Endothelial cell of umbilical vein (primary cell): ENCODE data around the gene ATP10A. TPM values are rescaled to one million over a fixed set of nuclear protein-coding genes. Genes with fewer than 3 reads are reported as not detected.

Source experiments
- BruUV-seq: library from RNA; stranded (reverse); fragments of 400-500 nt; replicated peaks from 2 replicates; lab custom pipeline; 2021; lab: Mats Ljungman, UMichigan
- CTCF ChIA-PET: fragments of 300-600, 350-600 bp; sonication (Branson Sonifier 250); formaldehyde crosslinking; loops from one replicate; lab custom pipeline; 2021; ENCODE audit warnings: antibody characterized with exemption, inconsistent platforms; lab: Charles Lee
- POLR2A ChIA-PET: fragments of 300-600, 350-600 bp; sonication (Branson Sonifier 250); formaldehyde crosslinking; loops from one replicate; lab custom pipeline; 2021; ENCODE audit warnings: antibody characterized with exemption, inconsistent platforms; lab: Charles Lee
- DNase-seq: peaks from one replicate; pipeline ENCODE4 v3.0.0-alpha.2; 2011; ENCODE audit warnings: low read depth, low spot score
- FAIRE-seq: peaks from 2 replicates; lab custom pipeline; 2011; peaks lifted over from hg19 to GRCh38; lab: Jason Lieb, UNC
- H2AFZ ChIP-seq: 2 replicates; pipeline ENCODE4 v1.6.0; 2012; ENCODE audit warnings: low read depth, low read length, control low read depth, inconsistent platforms
- H3K27ac ChIP-seq: 2 replicates; pipeline ENCODE4 v1.5.1; 2011; ENCODE audit warnings: low read depth, mild to moderate bottlenecking, control low read depth, low read length, moderate library complexity; ENCODE audit not compliant: insufficient read depth
- H3K27me3 ChIP-seq, 2 experiments: 2 replicates each; pipeline versions ENCODE4 v1.6.0 to v1.6.1; 2011; ENCODE audit warnings: low read length in 2 of 2, mixed read lengths in 1 of 2; ENCODE audit not compliant: control insufficient read depth in 2 of 2, insufficient read depth in 2 of 2
- H3K36me3 ChIP-seq, 2 experiments: 2 replicates in 1 of 2; 3 replicates in 1 of 2; pipeline ENCODE4 v1.5.1; 2011; ENCODE audit warnings: low read length in 2 of 2, mild to moderate bottlenecking in 1 of 2, moderate library complexity in 1 of 2; ENCODE audit not compliant: control insufficient read depth in 2 of 2, insufficient read depth in 2 of 2; ENCODE audit errors: extremely low read depth in 1 of 2
- H3K4me1 ChIP-seq: 3 replicates; pipeline ENCODE4 v1.5.1; 2011; ENCODE audit warnings: mild to moderate bottlenecking, low read length; ENCODE audit not compliant: control insufficient read depth, insufficient read depth; ENCODE audit errors: extremely low read depth
- H3K4me2 ChIP-seq: 2 replicates; pipeline ENCODE4 v1.6.1; 2011; ENCODE audit warnings: low read length, control low read depth, mixed read lengths; ENCODE audit not compliant: insufficient read depth
- H3K4me3 ChIP-seq, 3 experiments: fragments of 200-600 bp in 1 of 3; sonication (generic), shearing (Covaris generic) in 1 of 3; replicated peaks in 1 of 3; 2 replicates each; pipeline ENCODE4 v1.5.1; 2011 to 2016; ENCODE audit warnings: control low read depth in 3 of 3, low read length in 3 of 3, mild to moderate bottlenecking in 2 of 3, inconsistent platforms in 1 of 3, low read depth in 1 of 3, moderate library complexity in 1 of 3; ENCODE audit not compliant: insufficient read depth in 1 of 3
- H3K79me2 ChIP-seq: 2 replicates; pipeline ENCODE4 v1.6.0; 2012; ENCODE audit warnings: low read length, inconsistent platforms; ENCODE audit not compliant: control insufficient read depth, insufficient read depth
- H3K9ac ChIP-seq: replicated peaks from 2 replicates; pipeline ENCODE3; 2011; ENCODE audit warnings: low read length, control low read depth; ENCODE audit not compliant: insufficient read depth; ENCODE audit errors: extremely low read depth
- H3K9me1 ChIP-seq: replicated peaks from 3 replicates; pipeline ENCODE4 v1.6.0; 2011; ENCODE audit warnings: mild to moderate bottlenecking, low read length; ENCODE audit not compliant: control insufficient read depth, insufficient read depth; ENCODE audit errors: extremely low read depth
- H3K9me3 ChIP-seq: replicated peaks from 2 replicates; pipeline ENCODE4 v1.5.1; 2012; ENCODE audit warnings: low read length, inconsistent platforms; ENCODE audit not compliant: control insufficient read depth, insufficient read depth
- H4K20me1 ChIP-seq: replicated peaks from 2 replicates; pipeline ENCODE3; 2011; ENCODE audit warnings: mild to moderate bottlenecking, low read length; ENCODE audit not compliant: control insufficient read depth, insufficient read depth; ENCODE audit errors: extremely low read depth
- EZH2 ChIP-seq: IDR thresholded peaks from 2 replicates; pipeline ENCODE4 v1.6.1; 2012; ENCODE audit warnings: borderline replicate concordance, low read depth, mild to moderate bottlenecking, moderate library complexity, low read length, inconsistent platforms; ENCODE audit not compliant: severe bottlenecking
- FOS ChIP-seq: IDR thresholded peaks from 2 replicates; pipeline ENCODE4 v1.6.1; 2011; ENCODE audit warnings: mild to moderate bottlenecking, low read length, moderate library complexity, borderline replicate concordance; ENCODE audit not compliant: insufficient read depth
- GATA2 ChIP-seq: IDR thresholded peaks from 2 replicates; pipeline ENCODE4 v1.7.0; 2011; ENCODE audit warnings: low read depth, mild to moderate bottlenecking, moderate library complexity, mixed read lengths, low read length; ENCODE audit not compliant: insufficient read length, insufficient read depth
- JUN ChIP-seq: IDR thresholded peaks from 2 replicates; pipeline ENCODE4 v1.6.1; 2011; ENCODE audit warnings: borderline replicate concordance, low read depth; ENCODE audit not compliant: insufficient read length, insufficient read depth
- MAX ChIP-seq: IDR thresholded peaks from 2 replicates; pipeline ENCODE4 v1.6.1; 2011; ENCODE audit not compliant: insufficient read depth, insufficient read length
- MYC ChIP-seq: IDR thresholded peaks from one replicate; pipeline ENCODE4 v1.6.1; 2011; ENCODE audit warnings: mild to moderate bottlenecking, low read depth, low read length
- POLR2A ChIP-seq: IDR thresholded peaks from 2 replicates; pipeline ENCODE4 v1.6.1; 2012; ENCODE audit warnings: low read depth, mild to moderate bottlenecking, control low read depth, low read length
- POLR2AphosphoS5 ChIP-seq: IDR thresholded peaks from 2 replicates; pipeline ENCODE4 v1.6.1; 2012; ENCODE audit warnings: low read depth, mild to moderate bottlenecking, control low read depth, low read length, moderate library complexity; ENCODE audit not compliant: insufficient read depth
- dilution Hi-C: fragments of 300-500 bp; cut with MboI; formaldehyde crosslinking; loops from one replicate; pipeline ENCODE4 v1.15.0; 2019; ENCODE audit warnings: low sequenced_read_pairs; ENCODE audit not compliant: extremely low pct_ligation_motif_present
- intact Hi-C: fragments of 100-400 bp; cut with micrococcal nuclease; formaldehyde crosslinking; loops from one replicate; pipeline ENCODE4 v1.10.0; 2022
- polyA plus RNA-seq, 4 experiments: library from polyadenylated mRNA; depleted of rRNA in 3 of 4; stranded (reverse) in 3 of 4; unstranded in 1 of 4; fragments of >200 nt; gene quantifications; 2 replicates each; pipeline versions ENCODE4 v1.2.1 to v1.2.3, GENCODE V29; 2011 to 2012; ENCODE audit warnings: missing spikeins in 1 of 4
- total RNA-seq: library from RNA; stranded (reverse); gene quantifications from 2 replicates; pipeline ENCODE4 v1.2.3, GENCODE V29; 2021
- TF ChIP-seq, protein P1 (sequence below), 2 donors: IDR thresholded peaks; 1 replicate in 1 of 2; 2 replicates in 1 of 2; pipeline ENCODE4 v1.5.1; 2011; ENCODE audit warnings: low read length in 2 of 2, mild to moderate bottlenecking in 2 of 2, moderate library complexity in 2 of 2, control low read depth in 1 of 2, inconsistent platforms in 1 of 2, low read depth in 1 of 2; ENCODE audit not compliant: insufficient read depth in 1 of 2; ENCODE audit errors: extremely low read depth in 1 of 2

ATP10A gene
- total and polyA plus RNA-seq, 2 donors (not counting 3 experiments of a cell fraction or from before 2014, with no cell fraction given), result not detected

- Histone ChIP-seq H3K79me2 (no peaks in the 10 kb centered on the region), H3K9ac (no peak overlapping the region), H3K27ac (no peak overlapping the region)
Measured at GRCh38 chr15:25804451-25804850, 58.7 kb downstream of the ATP10A start.

More at GRCh38 chr15:25804451-25804850, 58.7 kb downstream of the ATP10A start:
- H3K36me3 ChIP-seq, result no peaks in the 10 kb centered on the region
- no peak for TF ChIP-seq POLR2A
- no peak for TF ChIP-seq POLR2AphosphoS5
- no peak for TF ChIP-seq GATA2
- TF ChIP-seq EZH2, result no peak
- no peak for TF ChIP-seq JUN
- no peak for TF ChIP-seq MYC
- no peak for TF ChIP-seq FOS
- no peak for TF ChIP-seq MAX
- TF ChIP-seq, protein P1, sequence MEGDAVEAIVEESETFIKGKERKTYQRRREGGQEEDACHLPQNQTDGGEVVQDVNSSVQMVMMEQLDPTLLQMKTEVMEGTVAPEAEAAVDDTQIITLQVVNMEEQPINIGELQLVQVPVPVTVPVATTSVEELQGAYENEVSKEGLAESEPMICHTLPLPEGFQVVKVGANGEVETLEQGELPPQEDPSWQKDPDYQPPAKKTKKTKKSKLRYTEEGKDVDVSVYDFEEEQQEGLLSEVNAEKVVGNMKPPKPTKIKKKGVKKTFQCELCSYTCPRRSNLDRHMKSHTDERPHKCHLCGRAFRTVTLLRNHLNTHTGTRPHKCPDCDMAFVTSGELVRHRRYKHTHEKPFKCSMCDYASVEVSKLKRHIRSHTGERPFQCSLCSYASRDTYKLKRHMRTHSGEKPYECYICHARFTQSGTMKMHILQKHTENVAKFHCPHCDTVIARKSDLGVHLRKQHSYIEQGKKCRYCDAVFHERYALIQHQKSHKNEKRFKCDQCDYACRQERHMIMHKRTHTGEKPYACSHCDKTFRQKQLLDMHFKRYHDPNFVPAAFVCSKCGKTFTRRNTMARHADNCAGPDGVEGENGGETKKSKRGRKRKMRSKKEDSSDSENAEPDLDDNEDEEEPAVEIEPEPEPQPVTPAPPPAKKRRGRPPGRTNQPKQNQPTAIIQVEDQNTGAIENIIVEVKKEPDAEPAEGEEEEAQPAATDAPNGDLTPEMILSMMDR (IDR thresholded peaks at IDR 0.05; ENCODE audit: extremely low read depth in 1 of 2, insufficient read depth in 1 of 2, low read depth in 1 of 2, low read length in 2 of 2), result no peak
- H3K9me3 ChIP-seq, result peaks cover 11% of the 10 kb centered on the region
- ChIA-PET CTCF (no interaction called here), POLR2A (no interaction called here)
- H3K4me2 ChIP-seq, result no peak overlapping the region
- no peaks in the 10 kb centered on the region for H3K27me3 ChIP-seq
- no peaks in the 10 kb centered on the region for H4K20me1 ChIP-seq
- FAIRE-seq (no peak), DNase-seq (no peak)
- no peaks in the 10 kb centered on the region for H3K4me1 ChIP-seq
- dilution Hi-C loops (no loop called here), intact Hi-C loops (no loop called here)
- H3K4me3 ChIP-seq, result no peak overlapping the region
- BruUV-seq, result no TSS peak
- H3K9me1 ChIP-seq, result no peaks in the 10 kb centered on the region
- H2AFZ ChIP-seq, result no peak overlapping the region
